MCF 10A (cell line): ENCODE data around the gene ANKRD13D. TPM values are rescaled to one million over a fixed set of nuclear protein-coding genes. Genes with fewer than 3 reads are reported as not detected.
A peak's percentile ranks its signal among the peaks of the same experiment; 100 is the strongest.

Experiments
- BruUV-seq: library from RNA; stranded (reverse); fragments of 400-500 nt; replicated peaks from 2 replicates; lab custom pipeline; 2021; lab: Mats Ljungman, UMichigan
- CTCF ChIA-PET: fragments of 300-600 bp; sonication (Branson Sonifier 250); formaldehyde crosslinking; extraction: SDS; loops from one replicate; lab custom pipeline; 2021; ENCODE audit warnings: antibody characterized with exemption, inconsistent platforms; lab: Yijun Ruan, JAX
- POLR2A ChIA-PET: fragments of 300-600, 350-650 bp; sonication (Branson Sonifier 250); formaldehyde crosslinking; extraction: SDS; loops from one replicate; lab custom pipeline; 2020; ENCODE audit warnings: antibody characterized with exemption, inconsistent platforms; lab: Yijun Ruan, JAX
- DNase-seq: peaks from one replicate; pipeline ENCODE4 v3.0.0-alpha.2; 2018; ENCODE audit not compliant: unreplicated experiment
- H3K27ac Mint-ChIP-seq: one replicate; pipeline ENCODE4 v1.8.0; 2022; ENCODE audit warnings: mild to moderate bottlenecking, low read depth, mixed read lengths; ENCODE audit not compliant: unreplicated experiment
- H3K27me3 Mint-ChIP-seq: one replicate; pipeline ENCODE4 v1.8.0; 2022; ENCODE audit warnings: mixed read lengths; ENCODE audit not compliant: insufficient read depth, unreplicated experiment
- H3K36me3 Mint-ChIP-seq: one replicate; pipeline ENCODE4 v1.8.0; 2022; ENCODE audit warnings: mild to moderate bottlenecking, moderate library complexity, mixed read lengths; ENCODE audit not compliant: insufficient read depth, unreplicated experiment
- H3K4me1 Mint-ChIP-seq: one replicate; pipeline ENCODE4 v1.8.0; 2022; ENCODE audit warnings: mixed read lengths; ENCODE audit not compliant: insufficient read depth, unreplicated experiment
- H3K4me3 Mint-ChIP-seq: one replicate; pipeline ENCODE4 v1.8.0; 2022; ENCODE audit warnings: mild to moderate bottlenecking, moderate library complexity, mixed read lengths; ENCODE audit not compliant: unreplicated experiment
- H3K9me3 Mint-ChIP-seq: one replicate; pipeline ENCODE4 v1.8.0; 2022; ENCODE audit warnings: mixed read lengths; ENCODE audit not compliant: unreplicated experiment
- CTCF ChIP-seq: fragments of 200-600 bp; IDR thresholded peaks from one replicate; pipeline ENCODE4 v1.8.0; 2022; ENCODE audit warnings: antibody characterized with exemption, mild to moderate bottlenecking; ENCODE audit not compliant: unreplicated experiment
- intact Hi-C: fragments of 100-400 bp; cut with micrococcal nuclease; formaldehyde crosslinking; loops from 2 replicates; pipeline ENCODE4 v1.14.1; 2022
- total RNA-seq: library from RNA; stranded (reverse); gene quantifications from 2 replicates; pipeline ENCODE4 v1.2.3, GENCODE V29; 2022

ANKRD13D gene
- total RNA-seq, 1 experiment from 2014 or later = 39.7 TPM

- Mint-ChIP-seq H3K36me3 (peaks cover 51% of the 10 kb centered on the region), H3K4me3 (no peak overlapping the region), H3K27ac (peak overlapping the region; percentile 13), H3K9me3 (peaks cover 14% of the 10 kb centered on the region), H3K27me3 (no peaks in the 10 kb centered on the region), H3K4me1 (peaks cover 14% of the 10 kb centered on the region)
- BruUV-seq = no TSS peak
- TF ChIP-seq CTCF = no peak
- ChIA-PET POLR2A (interaction anchor here (1.1 to 4.0 kb wide), 2 partner anchors 11 to 53 kb away, joined by 3 to 36 read pairs; partner anchors contain the start of gene SSH3), CTCF (interaction anchor here (1.2 kb wide), 1 partner anchor 31 kb away, joined by 3 read pairs; no protein-coding TSS in a partner anchor)
- intact Hi-C loops = no loop called here
- DNase-seq = no peak
Observed at GRCh38 chr11:67292671-67293070, 3.6 kb downstream of the ANKRD13D start.

GRCh38 chr11:67293090-67293489 is 4.0 kb downstream of the ANKRD13D start:
- DNase-seq = peak; percentile 77
- no TSS peak for BruUV-seq
- Mint-ChIP-seq H3K4me1 (peaks cover 10% of the 10 kb centered on the region), H3K27me3 (no peaks in the 10 kb centered on the region), H3K4me3 (no peak overlapping the region), H3K36me3 (peaks cover 54% of the 10 kb centered on the region), H3K9me3 (peaks cover 14% of the 10 kb centered on the region), H3K27ac (peak overlapping the region; percentile 13)
- ChIA-PET CTCF (interaction anchor here (0.6 to 1.2 kb wide), 3 partner anchors 17 to 1098 kb away, joined by 3 to 4 read pairs (median 4); no protein-coding TSS in a partner anchor), POLR2A (interaction anchor here (1.1 to 4.0 kb wide), 3 partner anchors 11 to 54 kb away, joined by 3 to 36 read pairs (median 6); partner anchors contain the start of gene SSH3)
- intact Hi-C loops = no loop called here
- no peak for TF ChIP-seq CTCF

GRCh38 chr11:67295846-67296245 is 6.7 kb downstream of the ANKRD13D start:
- intact Hi-C loops = no loop called here
- CTCF ChIA-PET = no interaction called here
- no peaks in the 10 kb centered on the region for H3K27me3 Mint-ChIP-seq
- no peak for TF ChIP-seq CTCF
- peaks cover 14% of the 10 kb centered on the region for H3K9me3 Mint-ChIP-seq
- H3K4me1 Mint-ChIP-seq = peaks cover 10% of the 10 kb centered on the region
- DNase-seq = no peak
- no peak overlapping the region for H3K27ac Mint-ChIP-seq
- POLR2A ChIA-PET = interaction anchor here (0.8 to 1.0 kb wide), 2 partner anchors 15 to 41 kb away, joined by 3 read pairs; no protein-coding TSS in a partner anchor
- H3K36me3 Mint-ChIP-seq = peaks cover 52% of the 10 kb centered on the region
- H3K4me3 Mint-ChIP-seq = no peak overlapping the region
- BruUV-seq = no TSS peak

- no peak overlapping the region for H3K27ac Mint-ChIP-seq
- no TSS peak for BruUV-seq
- CTCF ChIA-PET = interaction anchor here (1.4 kb wide), 1 partner anchor 36 kb away, joined by 7 read pairs; no protein-coding TSS in a partner anchor
- DNase-seq = no peak
- H3K4me1 Mint-ChIP-seq = peaks cover 6% of the 10 kb centered on the region
- peaks cover 14% of the 10 kb centered on the region for H3K9me3 Mint-ChIP-seq
- H3K27me3 Mint-ChIP-seq = no peaks in the 10 kb centered on the region
- H3K4me3 Mint-ChIP-seq = no peak overlapping the region
- intact Hi-C loops = no loop called here
- POLR2A ChIA-PET = interaction anchor here (0.7 kb wide), 1 partner anchor 10 kb away, joined by 5 read pairs; the partner anchor contains the start of gene ANKRD13D
- H3K36me3 Mint-ChIP-seq = peaks cover 40% of the 10 kb centered on the region
- TF ChIP-seq CTCF = no peak
Observed at GRCh38 chr11:67298786-67299185, 9.7 kb downstream of the ANKRD13D start.
